ENCODE results near the gene MPL. TPM values are rescaled to one million over a fixed set of nuclear protein-coding genes. Genes with fewer than 3 reads are reported as not detected.

The MPL gene
- total RNA-seq, 6 donors from 2014 or later = 0.24 to 6.3 (median 0.74) TPM

DNA sequence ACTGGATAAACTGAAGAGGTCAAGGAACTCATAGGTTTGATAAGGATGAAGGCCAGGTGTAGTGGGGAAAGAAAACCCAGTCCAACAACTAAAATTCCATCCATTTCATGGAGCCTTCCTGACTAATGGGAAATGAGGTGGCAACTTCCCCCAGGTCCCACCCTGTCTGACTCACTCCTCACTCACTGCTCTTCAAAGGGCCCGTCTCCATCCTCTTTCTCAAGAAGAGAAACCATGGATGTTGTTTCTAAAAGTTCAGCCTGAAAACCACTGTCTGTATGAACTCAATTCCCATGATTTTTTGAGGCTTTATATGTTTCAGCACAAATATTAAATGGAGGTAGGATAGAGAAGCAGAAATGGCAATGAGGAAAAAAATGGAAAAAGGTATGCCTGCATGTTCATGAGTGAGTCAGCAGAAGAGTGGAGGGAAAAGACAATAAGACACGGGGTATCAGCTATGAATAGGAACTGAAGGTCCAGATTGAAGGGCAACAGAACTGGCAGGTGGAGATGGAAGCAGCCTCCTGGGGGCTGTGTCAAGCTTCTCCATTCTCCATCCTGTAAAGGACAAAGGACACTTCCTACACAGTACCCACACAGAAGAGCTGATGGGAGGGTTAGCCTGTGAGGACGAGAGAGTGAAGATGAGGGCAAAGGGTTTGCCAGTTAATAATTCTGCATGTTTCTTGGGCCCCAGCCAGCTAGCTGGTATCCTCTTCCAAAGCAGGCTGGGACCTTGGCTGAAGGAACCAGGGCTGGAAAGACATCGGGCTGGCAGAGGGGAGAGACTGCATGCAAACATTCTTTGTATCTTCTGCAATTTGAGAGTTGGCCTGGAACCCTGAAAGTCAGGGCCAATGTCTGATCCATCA, 35.7 kb downstream of the MPL start:
- H3K36me3 ChIP-seq = no peaks in the 10 kb centered on the region
- peaks cover 12 to 22% (median 16%) of the 10 kb centered on the region in 4 donors for H3K4me1 ChIP-seq
- H3K27me3 ChIP-seq = no peaks in the 10 kb centered on the region
- no peak overlapping the region for H3K4me3 ChIP-seq
- ATAC-seq (ENCODE audit: low FRiP score in 2 of 2) (no peak), DNase-seq (no peak)
- peak overlapping the region in 3 of 4 donors; percentile 12 to 69 (median 64) for H3K27ac ChIP-seq
- 61 to 71% methylated on average over 4 of the region's 4 CpGs for WGBS, 2 donors
- TF ChIP-seq POLR2AphosphoS5 (IDR thresholded peaks at IDR 0.05) = peak in 1 of 2 donors; percentile 26
- TF ChIP-seq, protein P1, sequence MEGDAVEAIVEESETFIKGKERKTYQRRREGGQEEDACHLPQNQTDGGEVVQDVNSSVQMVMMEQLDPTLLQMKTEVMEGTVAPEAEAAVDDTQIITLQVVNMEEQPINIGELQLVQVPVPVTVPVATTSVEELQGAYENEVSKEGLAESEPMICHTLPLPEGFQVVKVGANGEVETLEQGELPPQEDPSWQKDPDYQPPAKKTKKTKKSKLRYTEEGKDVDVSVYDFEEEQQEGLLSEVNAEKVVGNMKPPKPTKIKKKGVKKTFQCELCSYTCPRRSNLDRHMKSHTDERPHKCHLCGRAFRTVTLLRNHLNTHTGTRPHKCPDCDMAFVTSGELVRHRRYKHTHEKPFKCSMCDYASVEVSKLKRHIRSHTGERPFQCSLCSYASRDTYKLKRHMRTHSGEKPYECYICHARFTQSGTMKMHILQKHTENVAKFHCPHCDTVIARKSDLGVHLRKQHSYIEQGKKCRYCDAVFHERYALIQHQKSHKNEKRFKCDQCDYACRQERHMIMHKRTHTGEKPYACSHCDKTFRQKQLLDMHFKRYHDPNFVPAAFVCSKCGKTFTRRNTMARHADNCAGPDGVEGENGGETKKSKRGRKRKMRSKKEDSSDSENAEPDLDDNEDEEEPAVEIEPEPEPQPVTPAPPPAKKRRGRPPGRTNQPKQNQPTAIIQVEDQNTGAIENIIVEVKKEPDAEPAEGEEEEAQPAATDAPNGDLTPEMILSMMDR (IDR thresholded peaks at IDR 0.05) = no peak
- no peak for TF ChIP-seq EP300 (IDR thresholded peaks at IDR 0.05)
- no peak for TF ChIP-seq POLR2A (IDR thresholded peaks at IDR 0.05)
- H3K9me3 ChIP-seq = no peaks in the 10 kb centered on the region

DNA sequence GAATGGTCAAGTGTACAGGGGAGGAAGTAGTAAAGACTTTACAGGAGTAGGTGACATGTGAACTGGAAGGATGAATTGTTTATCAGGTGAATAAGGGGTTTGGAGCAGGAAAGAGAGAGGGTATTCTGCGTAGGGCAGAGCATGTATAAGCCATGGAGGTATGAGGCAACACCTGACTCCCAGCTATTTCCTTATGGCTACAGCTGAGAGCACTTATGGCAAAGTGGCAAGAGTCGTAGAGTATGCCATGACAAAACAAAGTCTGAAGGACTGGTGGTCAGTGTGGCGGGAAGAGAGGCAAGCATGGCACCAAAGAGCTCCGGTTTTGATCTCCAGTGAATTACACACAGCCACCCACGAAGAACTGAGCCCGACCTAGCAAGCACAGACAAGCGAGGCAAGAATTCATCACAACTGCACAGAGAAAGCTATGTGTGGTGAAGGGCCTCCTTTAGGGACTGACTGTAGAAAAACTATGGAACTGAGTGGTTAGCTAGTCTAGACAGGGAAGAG, 39.2 kb downstream of the MPL start:
- peak in 1 of 2 donors; percentile 75 for DNase-seq
- Histone ChIP-seq H3K4me1 (peaks cover under 1 to 8% (median 6%) of the 10 kb centered on the region in 4 donors), H3K9me3 (no peaks in the 10 kb centered on the region), H3K36me3 (peaks cover 0 to 16% (median under 1%) of the 10 kb centered on the region in 4 donors), H3K27ac (peak overlapping the region in 2 of 4 donors; percentile 1 to 19), H3K27me3 (no peaks in the 10 kb centered on the region), H3K4me3 (no peak overlapping the region)
- ATAC-seq (ENCODE audit: low FRiP score in 2 of 2) = peak; percentile 11 to 81
- TF ChIP-seq POLR2AphosphoS5 (IDR thresholded peaks at IDR 0.05) = no peak
- TF ChIP-seq, protein P1 (IDR thresholded peaks at IDR 0.05) = no peak
- TF ChIP-seq POLR2A (IDR thresholded peaks at IDR 0.05) = no peak
- peak in 1 of 4 donors; percentile 63 for TF ChIP-seq EP300 (IDR thresholded peaks at IDR 0.05)
- WGBS, 2 donors = 73 to 74% methylated on average over 7 of the region's 7 CpGs

DNA sequence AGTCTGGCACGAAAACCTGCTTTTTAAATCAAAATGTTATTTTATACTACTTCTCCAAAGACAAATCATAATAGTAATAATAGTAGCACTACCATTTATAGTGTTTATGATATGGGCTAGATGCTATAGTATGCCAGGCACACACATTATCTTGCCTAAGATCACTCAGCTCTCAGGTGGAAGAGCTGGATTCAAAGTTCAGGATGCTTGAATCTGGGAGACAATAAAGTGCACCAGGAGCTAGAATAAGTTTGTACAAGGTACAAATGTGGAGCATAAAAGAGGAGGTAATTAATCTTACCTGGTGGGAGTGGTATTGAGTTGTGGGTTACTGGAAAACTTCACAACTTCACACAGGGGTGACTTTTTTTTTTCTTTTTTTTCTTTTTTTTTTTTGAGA, 40.2 kb downstream of the MPL start:
- H3K9me3 ChIP-seq = no peaks in the 10 kb centered on the region
- no peak for ATAC-seq (ENCODE audit: low FRiP score in 2 of 2)
- TF ChIP-seq, protein P1 (IDR thresholded peaks at IDR 0.05) = no peak
- no peak for TF ChIP-seq EP300 (IDR thresholded peaks at IDR 0.05)
- no peak overlapping the region for H3K27ac ChIP-seq
- H3K4me3 ChIP-seq = no peak overlapping the region
- no peak for DNase-seq
- H3K27me3 ChIP-seq = no peaks in the 10 kb centered on the region
- peaks cover 0 to 26% (median 7%) of the 10 kb centered on the region in 4 donors for H3K36me3 ChIP-seq
- peaks cover 6 to 16% (median 8%) of the 10 kb centered on the region in 4 donors for H3K4me1 ChIP-seq
- 97 to 100% methylated on average over 1 of the region's 1 CpG for WGBS, 2 donors

DNA sequence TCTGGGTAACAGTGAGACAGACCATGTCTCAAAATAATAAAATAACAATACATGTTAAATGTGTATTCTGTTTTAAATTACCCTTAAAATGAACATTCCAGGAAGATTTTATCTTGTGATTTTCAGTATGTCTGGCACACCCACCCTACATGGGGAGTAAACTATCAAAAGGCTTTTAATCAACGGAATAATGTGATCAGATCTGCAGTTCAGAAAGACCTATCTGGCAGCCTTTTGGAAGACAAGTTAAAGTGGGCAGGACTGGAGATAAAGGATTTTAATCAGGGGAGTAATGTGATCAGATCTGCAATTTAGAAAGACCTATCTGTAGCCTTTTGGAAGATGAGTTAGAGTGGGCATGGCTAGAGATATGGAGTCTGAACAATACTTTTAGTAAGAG, 41.9 kb downstream of the MPL start:
- TF ChIP-seq POLR2A (IDR thresholded peaks at IDR 0.05) (no peak), EP300 (IDR thresholded peaks at IDR 0.05) (no peak), POLR2AphosphoS5 (IDR thresholded peaks at IDR 0.05) (no peak)
- TF ChIP-seq, protein P1 (IDR thresholded peaks at IDR 0.05) = no peak
- WGBS, 2 donors = 96 to 97% methylated on average over 1 of the region's 1 CpG
- no peak overlapping the region for H3K27ac ChIP-seq
- no peaks in the 10 kb centered on the region for H3K27me3 ChIP-seq
- H3K36me3 ChIP-seq = peaks cover 9 to 43% (median 22%) of the 10 kb centered on the region in 4 donors
- no peaks in the 10 kb centered on the region for H3K9me3 ChIP-seq
- ATAC-seq (ENCODE audit: low FRiP score in 2 of 2) (no peak), DNase-seq (no peak)
- H3K4me3 ChIP-seq = no peak overlapping the region
- H3K4me1 ChIP-seq = peaks cover 0 to 12% (median 7%) of the 10 kb centered on the region in 4 donors

Measured in upper lobe of left lung (tissue), 6 donors.